Activated CD8-positive, alpha-beta memory T cell treated with anti-CD3 and anti-CD28 coated beads, Interleukin-2, amount 50 U/mL, for 4 hours (primary cell): Measurements from ENCODE around the gene GABPA.

Experiments
- DNase-seq: peaks from one replicate; pipeline ENCODE4 v3.0.0-alpha.2; 2020

The GABPA gene

GRCh38 chr21:25813917-25814316, 79.1 kb downstream of the GABPA start:
- no peak for DNase-seq

- no peak for DNase-seq
Measured at GRCh38 chr21:25818121-25818520, 83.3 kb downstream of the GABPA start.

GRCh38 chr21:25818551-25818950, 83.8 kb downstream of the GABPA start:
- DNase-seq = no peak
